Adrenal gland (tissue), 5 donors: ENCODE measurements around the gene CCDC91.

Experiments used
- POLR2A ChIP-seq, 2 donors: fragments of 450-650 bp; IDR thresholded peaks; one replicate each; pipeline ENCODE4 v1.6.1; 2017; ENCODE audit warnings: antibody characterized with exemption in 2 of 2, mild to moderate bottlenecking in 2 of 2, moderate library complexity in 1 of 2
- TF ChIP-seq, protein P1 (sequence below), 6 experiments: fragments of 450-650 bp in 4 of 6; fragments of 200-600 bp in 2 of 6; sonication (generic) in 1 of 6; IDR thresholded peaks; 1 replicate in 5 of 6; 2 replicates in 1 of 6; pipeline versions ENCODE4 v1.5.1 to v1.8.0; 2016 to 2021; ENCODE audit warnings: antibody characterized with exemption in 6 of 6, mild to moderate bottlenecking in 2 of 6, moderate library complexity in 1 of 6
- donor health status: DM: no; HTN: no; CAD: no.

DNA sequence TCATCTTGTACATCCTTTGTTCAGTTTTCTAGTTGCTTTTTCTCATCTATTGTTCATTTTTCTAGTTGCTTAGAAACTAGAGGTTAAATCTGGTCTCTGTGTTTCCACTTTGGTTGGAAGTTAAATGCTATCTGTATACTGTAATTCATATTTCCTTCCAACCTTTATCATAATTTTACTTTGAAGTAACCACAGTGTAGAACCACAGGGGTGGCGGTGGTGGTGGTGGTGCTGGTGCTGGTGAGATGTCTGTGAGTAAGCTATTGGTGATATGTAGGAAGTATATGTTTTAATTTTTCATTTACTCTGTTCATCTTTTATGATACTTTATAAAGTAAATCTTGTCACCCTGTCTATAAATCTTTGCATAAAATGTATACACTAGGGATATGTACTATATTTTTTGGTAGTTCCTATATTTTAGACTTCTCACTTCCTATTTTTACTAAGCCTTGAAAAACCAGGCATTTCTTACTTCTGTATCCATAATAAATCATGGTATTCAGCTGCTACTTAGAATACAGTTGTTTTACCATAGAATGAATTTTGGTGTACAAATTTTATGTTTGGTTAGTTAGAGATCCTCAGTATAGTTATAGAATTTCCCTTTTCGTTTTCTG, 31.9 kb downstream of the CCDC91 start:
- TF ChIP-seq, protein P1, sequence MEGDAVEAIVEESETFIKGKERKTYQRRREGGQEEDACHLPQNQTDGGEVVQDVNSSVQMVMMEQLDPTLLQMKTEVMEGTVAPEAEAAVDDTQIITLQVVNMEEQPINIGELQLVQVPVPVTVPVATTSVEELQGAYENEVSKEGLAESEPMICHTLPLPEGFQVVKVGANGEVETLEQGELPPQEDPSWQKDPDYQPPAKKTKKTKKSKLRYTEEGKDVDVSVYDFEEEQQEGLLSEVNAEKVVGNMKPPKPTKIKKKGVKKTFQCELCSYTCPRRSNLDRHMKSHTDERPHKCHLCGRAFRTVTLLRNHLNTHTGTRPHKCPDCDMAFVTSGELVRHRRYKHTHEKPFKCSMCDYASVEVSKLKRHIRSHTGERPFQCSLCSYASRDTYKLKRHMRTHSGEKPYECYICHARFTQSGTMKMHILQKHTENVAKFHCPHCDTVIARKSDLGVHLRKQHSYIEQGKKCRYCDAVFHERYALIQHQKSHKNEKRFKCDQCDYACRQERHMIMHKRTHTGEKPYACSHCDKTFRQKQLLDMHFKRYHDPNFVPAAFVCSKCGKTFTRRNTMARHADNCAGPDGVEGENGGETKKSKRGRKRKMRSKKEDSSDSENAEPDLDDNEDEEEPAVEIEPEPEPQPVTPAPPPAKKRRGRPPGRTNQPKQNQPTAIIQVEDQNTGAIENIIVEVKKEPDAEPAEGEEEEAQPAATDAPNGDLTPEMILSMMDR (IDR thresholded peaks at IDR 0.05) = no peak
- no peak for TF ChIP-seq POLR2A (IDR thresholded peaks at IDR 0.05)
